GM18951 (cell line): ENCODE data around the gene ZFHX3.

Source experiments
- POLR2A ChIP-seq: IDR thresholded peaks from 4 replicates; pipeline ENCODE4 v1.6.1; 2011; ENCODE audit warnings: mild to moderate bottlenecking; ENCODE audit not compliant: insufficient read length, insufficient read depth; ENCODE audit errors: extremely low read depth
- in situ Hi-C: fragments of 300-500 bp; cut with MboI; formaldehyde crosslinking; loops from one replicate; pipeline ENCODE4 v1.12.0; 2022; ENCODE audit warnings: low sequenced_read_pairs, mixed read lengths, inconsistent platforms; ENCODE audit not compliant: unreplicated experiment

ZFHX3 gene

DNA sequence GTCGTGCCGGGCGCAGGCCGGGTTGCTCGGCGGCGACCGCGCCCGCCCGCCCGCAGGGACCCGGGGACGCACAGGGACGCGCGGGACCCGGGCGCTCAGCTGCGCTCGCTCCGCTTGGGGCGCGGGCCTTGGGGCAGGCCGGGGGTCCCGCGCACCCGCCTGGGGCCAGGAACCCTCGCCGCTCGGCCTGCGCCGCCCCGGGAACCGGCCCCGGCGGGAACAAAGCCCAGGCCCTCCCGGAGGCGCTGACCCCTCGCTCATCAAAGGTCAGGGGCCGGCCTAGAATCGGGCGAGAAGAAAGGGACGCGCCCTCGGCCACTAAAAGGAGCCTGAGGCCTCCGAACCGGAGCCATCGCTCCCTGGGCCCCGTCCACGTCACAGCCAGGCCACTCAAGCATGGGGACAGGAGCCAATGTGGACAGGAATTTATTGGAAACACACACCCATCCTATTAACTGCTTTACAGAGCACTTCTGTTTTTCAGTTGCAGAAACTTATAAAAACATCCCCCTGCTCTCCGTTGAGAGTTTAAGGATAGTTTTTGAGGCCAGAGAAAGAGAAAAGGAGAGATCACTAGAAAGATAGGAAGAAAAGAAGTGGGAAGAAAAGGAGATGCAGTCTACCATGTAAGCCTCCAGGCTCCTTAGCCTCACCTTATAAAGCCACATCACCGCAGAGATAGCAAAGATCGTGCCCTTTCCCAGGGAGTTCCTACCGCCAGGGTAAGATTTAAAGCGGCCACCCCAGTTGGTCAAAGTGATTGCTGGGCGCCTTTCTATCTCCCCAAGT is 558 bp upstream of the ZFHX3 start:
- TF ChIP-seq POLR2A: no peak
- in situ Hi-C loops: no loop called here

DNA sequence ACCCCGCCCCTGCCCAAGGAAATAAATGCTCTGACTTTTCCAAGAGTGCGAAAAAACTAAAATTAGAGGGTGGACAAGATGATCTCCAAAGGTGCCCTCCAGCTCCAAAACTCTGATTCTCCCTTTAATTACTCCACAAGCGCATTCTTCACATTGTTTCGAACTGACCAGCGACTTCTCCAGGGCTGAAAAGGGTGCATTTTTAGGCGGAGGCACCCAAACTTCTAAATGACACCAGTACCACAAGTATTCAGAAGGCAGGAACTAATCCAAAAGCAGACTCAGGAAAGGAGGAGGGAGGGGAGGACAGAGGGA is 750 bp downstream of the ZFHX3 start:
- in situ Hi-C loops: no loop called here

DNA sequence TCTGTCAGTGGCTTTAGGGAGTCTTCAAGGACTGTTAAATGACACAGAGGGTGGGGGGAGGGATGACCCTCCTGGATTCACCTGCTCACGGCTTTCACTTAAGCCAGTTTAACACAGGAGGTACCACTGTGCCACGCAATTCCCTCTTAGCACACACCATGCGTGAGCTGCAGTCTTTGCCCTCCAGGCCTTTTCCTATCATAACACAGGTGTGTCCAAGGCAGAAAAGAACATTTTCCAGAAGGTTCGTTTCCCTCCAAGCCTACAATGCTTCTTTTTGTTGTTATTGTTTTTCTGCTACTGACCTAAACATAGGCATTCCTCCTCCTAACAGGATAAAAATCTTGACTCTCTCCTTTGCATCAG is 1.1 kb downstream of the ZFHX3 start:
- TF ChIP-seq POLR2A: no peak
- in situ Hi-C loops: no loop called here

More for the DNA sequence above, 750 bp downstream of the ZFHX3 start:
- TF ChIP-seq POLR2A: no peak

DNA sequence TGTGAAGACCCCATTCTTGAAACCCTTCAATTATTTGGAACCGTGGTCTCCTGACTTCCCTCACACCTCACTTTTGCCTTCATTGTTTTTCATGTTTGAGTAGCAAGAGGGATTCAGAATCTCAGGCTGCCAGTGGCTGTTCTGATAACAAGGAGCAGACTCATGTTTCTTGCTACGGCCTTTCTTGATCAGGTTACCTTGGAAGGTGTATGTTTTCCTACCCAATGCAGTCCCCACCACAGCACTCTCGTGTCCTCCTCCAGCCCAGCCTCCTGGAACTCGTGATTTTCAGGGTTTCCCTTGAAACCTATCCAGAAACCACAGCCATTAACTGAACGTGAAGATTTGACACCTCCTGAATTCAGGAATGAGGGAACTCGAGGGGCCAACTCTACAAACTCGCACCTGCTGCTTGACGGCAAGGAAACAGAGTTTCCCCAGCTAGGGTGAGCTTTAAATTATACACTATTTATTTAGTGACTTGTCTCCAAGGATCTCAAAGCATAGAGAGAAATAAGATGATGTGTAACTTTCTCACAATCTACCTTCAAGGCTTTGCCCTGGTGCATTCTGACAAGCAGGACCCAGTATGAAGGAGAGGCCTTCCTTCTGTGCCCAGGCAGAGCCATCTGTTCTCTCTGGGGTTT is 1.6 kb downstream of the ZFHX3 start:
- in situ Hi-C loops: no loop called here

DNA sequence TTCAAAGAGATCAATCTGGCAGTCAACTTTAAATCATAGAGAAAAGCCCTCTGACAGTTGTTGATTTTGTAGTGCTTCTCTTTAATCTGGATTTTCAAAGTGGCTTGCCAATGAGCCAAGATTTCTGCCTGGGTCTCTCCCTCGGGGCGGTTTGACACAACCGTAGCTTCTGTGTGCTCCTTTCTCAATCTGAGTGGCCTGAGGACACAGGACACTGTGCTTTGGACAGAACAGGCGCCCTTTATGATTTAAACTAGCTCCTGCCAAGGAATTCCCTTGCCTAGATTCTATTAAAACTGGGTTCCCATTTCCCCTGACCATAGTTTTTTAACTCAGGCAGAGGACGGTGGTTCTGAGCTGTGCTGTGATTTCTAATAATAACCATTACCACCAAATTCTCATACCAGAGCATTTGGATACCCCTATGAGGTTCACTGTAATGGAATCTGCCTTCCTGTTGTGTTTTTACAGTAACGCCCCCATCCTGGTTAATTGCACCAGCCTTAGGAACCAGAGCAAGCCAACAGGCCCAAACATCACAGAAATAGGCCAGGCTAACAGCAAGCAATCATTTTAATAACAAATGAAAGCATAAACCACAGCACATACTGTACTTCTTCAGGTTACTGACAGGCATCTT is 4.0 kb downstream of the ZFHX3 start:
- in situ Hi-C loops: no loop called here
- no peak for TF ChIP-seq POLR2A

More for the DNA sequence above, 1.6 kb downstream of the ZFHX3 start:
- TF ChIP-seq POLR2A: no peak

DNA sequence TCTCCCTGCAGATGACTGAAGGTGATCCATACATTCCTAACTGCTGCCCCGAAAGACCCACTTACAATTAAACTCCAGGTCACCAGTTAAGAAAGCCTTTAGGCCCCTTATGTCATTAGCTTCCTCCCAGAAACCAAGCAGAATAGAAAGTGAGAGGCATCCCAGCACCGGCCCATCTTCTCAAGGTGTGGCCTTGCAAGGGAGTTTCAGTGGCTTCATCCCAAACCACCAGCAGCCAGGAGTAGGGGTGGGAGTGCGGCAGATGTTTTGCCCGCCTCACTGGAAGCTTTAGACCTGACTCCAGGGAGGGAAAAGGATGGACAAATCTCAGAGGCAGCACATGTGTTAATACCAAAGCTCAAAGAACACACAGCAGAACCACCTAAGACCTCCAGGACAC is 5.1 kb downstream of the ZFHX3 start:
- no peak for TF ChIP-seq POLR2A
- in situ Hi-C loops: no loop called here

DNA sequence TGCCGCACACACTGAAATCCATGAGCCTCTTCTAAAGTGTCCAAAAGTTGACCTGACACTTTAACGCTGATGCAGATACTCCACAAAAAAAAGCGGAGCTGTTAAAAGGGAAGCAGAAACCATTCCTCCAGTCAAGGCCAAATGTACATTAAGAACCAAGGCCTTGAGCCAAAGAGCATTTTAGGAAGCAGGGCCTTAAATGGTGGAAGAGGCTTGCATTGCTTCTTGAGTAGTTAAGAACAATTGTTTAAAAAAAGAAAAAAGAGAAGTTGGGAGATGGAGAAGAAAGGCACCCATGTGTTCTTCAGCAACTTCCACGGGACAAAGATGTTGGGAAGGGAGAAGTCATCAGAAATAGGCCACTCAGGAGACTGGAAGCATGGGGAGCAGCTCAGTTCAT is 6.3 kb downstream of the ZFHX3 start:
- no peak for TF ChIP-seq POLR2A
- in situ Hi-C loops: no loop called here

DNA sequence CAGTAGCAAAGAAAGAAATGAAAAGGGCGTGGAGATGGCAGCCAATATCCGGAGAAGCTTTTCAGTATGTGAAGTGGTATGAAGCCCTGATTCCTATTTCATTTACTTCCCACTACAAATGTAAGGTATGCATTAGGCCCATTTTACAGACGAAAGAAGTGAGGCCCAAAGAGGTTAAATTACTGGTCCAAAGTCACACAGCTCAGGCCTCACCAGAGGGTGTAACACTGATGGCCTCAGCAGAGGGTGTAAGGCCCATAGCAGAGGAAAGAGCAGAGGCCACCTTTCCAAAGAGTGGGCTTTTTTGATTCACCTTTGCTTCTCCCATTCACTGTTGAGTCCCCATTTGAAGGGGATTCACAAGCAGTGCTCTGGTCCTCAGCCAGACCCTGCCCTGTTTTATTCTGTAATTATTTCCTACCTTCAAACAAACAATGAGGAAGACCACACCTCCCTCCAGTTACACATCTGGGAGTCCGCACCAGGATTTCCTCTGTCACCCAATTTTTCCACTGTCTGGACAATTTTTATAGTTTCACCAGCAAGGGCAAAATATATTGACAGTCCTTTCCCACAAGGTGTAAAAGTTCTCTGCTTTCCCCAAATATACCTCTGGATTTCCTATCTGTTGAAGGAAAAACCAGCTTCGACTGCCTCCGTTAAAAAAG is 7.1 kb downstream of the ZFHX3 start:
- in situ Hi-C loops: no loop called here
- TF ChIP-seq POLR2A: no peak

DNA sequence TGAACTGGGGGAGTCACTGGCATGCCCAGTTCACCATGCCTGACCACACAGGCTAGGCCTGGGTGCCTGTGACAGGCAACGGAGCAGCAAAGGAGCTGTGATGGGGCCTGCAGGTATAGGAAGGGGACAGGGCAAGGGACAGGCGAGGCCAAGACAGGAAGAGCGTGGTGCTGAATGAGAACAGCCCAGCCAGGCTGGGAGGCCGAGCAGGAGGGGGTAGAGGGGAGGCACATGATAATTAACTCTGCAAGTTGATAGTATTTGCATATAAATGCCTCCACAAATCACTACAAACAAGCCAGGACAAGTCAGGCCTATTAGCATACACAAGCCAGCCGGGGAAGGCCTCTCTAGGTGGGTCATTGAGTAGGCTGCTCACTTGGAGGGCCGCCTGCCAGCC is 7.8 kb downstream of the ZFHX3 start:
- no peak for TF ChIP-seq POLR2A
- in situ Hi-C loops: no loop called here

DNA sequence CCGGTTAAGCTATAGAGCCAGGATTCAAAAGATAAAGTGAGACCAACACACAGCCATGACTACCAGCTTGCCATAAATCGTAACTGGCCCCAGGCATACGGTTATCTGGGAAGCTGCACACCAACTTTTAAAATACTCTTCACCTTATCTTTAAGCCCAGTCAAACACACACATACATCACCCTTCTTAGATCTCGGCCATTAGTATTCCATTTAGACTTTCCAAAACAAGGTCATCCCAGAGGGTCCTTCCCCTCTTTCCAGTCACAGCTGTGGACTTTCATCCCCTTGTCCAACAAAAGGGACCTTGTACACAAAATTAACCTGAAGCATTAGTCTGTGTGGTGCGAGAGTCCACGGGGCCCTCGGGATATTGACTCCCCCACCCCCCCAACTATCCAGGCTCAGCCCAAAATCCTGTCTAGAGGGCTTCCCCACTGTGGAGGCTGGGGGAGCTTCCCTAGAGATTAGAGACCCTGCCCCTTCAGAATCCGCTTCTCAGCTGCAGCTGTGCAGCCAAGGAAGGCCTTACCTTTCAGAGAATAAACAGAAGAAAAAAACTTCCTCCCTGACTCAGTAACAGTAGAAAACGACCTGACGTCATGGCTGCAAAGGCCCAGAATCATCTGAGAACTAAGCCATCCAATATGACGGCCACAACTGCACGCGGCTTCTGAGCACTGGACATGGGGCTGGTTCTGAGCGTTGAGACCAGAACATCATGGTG is 9.9 kb downstream of the ZFHX3 start:
- TF ChIP-seq POLR2A: no peak
- in situ Hi-C loops: no loop called here

DNA sequence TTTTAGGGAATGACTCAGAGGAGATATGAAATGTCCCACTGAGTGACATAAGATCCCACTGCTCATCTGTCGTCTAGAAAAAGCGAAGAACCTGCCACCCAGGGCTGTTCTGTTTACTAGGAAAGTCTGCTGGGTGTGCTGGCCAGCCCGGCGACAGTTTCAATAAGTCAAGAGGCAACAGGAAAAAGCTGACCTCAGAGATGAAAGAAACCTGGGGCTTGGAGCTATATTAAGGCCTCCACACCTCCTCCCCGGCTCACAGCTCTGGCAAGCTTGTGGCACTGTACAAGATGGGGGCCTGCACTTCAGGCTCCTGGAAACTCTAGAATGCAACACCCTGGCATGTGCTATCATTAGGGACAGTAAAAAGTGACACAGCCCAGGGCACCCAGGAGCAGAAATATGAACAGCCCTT is 10.6 kb downstream of the ZFHX3 start:
- in situ Hi-C loops: no loop called here
- TF ChIP-seq POLR2A: no peak

DNA sequence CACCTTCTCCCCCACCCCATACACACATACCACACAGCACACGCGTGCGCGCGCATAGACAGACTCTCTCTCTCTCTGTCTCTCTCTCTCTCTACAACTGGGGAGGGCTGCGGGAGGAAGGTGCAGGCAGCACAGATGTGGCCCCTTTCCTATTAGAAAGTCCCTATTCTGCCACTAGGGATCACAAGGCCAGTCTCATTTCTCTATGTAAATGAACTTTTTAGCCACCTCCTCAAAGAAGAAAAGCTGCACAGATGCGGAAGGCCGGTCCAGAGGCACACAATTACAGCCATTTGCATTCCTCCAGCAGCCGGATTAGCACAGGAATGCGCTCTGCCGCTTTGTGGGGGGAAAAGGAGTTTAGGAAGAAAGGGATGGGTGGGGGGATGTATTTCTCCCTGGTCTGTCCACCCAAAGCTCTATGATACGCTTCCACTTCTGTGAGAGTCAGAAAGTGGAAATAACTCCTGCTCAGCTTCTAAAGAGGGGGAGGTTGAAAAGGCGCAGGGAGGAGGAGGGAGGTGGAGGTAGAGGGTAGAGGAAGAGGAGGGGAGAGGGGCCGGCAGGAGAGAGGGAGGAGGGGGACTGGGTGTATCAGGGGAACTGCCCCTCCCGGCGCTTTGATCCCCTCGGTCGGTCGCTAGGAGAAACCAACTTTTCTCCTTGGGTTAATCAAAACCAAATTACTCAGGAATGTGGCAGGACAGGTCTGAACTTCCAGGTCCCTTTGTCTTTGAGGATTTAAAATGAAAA is 11.7 kb downstream of the ZFHX3 start:
- in situ Hi-C loops: no loop called here
- TF ChIP-seq POLR2A: peak; percentile 45
